AG04450 (cell line): ENCODE data around the gene WDCP. TPM values are rescaled to one million over a fixed set of nuclear protein-coding genes. Genes with fewer than 3 reads are reported as not detected.

Experiments used
- CTCF ChIA-PET: fragments of 300-600, 350-600 bp; formaldehyde crosslinking; extraction: SDS; loops from one replicate; lab custom pipeline; 2022; ENCODE audit warnings: antibody characterized with exemption, inconsistent platforms; lab: Charles Lee
- POLR2A ChIA-PET: fragments of 350-600 bp; formaldehyde crosslinking; extraction: SDS; loops from one replicate; lab custom pipeline; 2021; ENCODE audit warnings: antibody characterized with exemption, inconsistent platforms; lab: Yijun Ruan, JAX
- DNase-seq: peaks from one replicate; pipeline ENCODE4 v3.0.0-alpha.2; 2011; ENCODE audit warnings: low read depth, low spot score
- H3K27ac ChIP-seq: one replicate; pipeline ENCODE4 v1.5.1; 2012; ENCODE audit warnings: low read depth, low read length, control low read depth
- H3K27me3 ChIP-seq: one replicate; pipeline ENCODE4 v1.6.0; 2012; ENCODE audit warnings: low read length; ENCODE audit not compliant: control insufficient read depth, insufficient read depth
- H3K4me3 ChIP-seq: 2 replicates; pipeline ENCODE4 v1.5.1; 2011; ENCODE audit warnings: mild to moderate bottlenecking, low read depth, low read length, control low read depth
- H3K9me3 ChIP-seq: 2 replicates; pipeline ENCODE4 v1.5.1; 2012; ENCODE audit warnings: low read length; ENCODE audit not compliant: control insufficient read depth, insufficient read depth
- polyA plus RNA-seq: library from polyadenylated mRNA; depleted of rRNA; stranded (reverse); fragments of >200 nt; gene quantifications from 2 replicates; pipeline ENCODE4 v1.2.3, GENCODE V29; 2011
- TF ChIP-seq, protein P1 (sequence below): IDR thresholded peaks from 2 replicates; pipeline ENCODE4 v1.5.1; 2011; ENCODE audit warnings: low read depth, low read length, control low read depth, inconsistent platforms

The WDCP gene
- polyA plus RNA-seq, 1 experiment = 16.1 TPM

DNA sequence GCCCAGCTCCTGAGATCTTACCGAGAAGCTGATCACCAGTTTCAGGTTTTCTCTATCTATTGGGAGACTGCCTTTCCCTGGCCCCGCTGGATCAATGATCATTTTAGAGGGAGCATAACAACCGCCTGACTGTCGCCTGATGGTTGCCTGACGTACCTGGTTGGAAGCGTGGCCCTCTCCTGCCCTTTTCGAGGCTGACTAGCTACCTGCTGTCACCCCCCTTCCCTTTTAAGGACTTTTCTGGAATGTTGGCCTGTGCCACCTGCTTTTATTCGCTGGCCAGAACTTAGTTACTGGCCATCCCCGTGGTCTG, 37.9 kb downstream of the WDCP start:
- H3K27me3 ChIP-seq = no peaks in the 10 kb centered on the region
- CTCF ChIA-PET = interaction anchor here (0.6 kb wide), 1 partner anchor 401 kb away, joined by 3 read pairs; no protein-coding TSS in a partner anchor

DNA sequence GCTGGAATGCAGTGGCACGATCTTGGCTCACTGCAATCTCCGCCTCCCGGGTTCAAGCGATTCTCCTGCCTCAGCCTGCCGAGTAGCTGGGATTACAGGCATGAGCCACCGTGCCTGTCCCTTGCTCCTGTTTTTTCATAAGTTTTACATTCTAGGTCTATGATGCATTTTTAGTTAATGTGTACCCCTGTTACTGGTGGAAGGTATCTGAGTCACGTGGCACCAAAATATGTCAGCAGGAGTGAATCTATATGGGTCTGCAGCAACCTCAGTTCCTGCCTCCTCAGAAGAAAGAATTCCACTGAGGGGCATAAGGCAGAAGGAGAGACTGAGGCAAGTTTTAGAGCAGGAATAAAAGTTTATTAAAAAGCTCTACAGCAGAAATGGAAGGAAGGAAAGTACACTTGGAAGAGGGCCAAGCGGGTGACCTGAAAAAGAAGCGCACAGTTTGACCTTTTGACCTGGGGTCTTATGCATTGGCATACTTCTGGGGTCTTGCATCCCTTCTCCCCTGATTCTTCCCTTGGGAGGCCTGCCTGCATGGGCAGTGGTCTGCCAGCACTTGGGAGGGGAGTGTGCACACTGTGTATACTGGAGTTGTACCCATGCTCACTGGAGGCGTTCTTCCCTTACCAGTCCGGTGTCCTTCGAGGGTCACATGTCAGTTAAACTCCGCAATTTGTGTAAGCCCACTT, 38.4 kb downstream of the WDCP start:
- no peak overlapping the region for H3K27ac ChIP-seq
- DNase-seq = no peak
- H3K4me3 ChIP-seq = no peak overlapping the region
- no peaks in the 10 kb centered on the region; the same call in 1 of the 2 replicates for H3K9me3 ChIP-seq
- ChIA-PET POLR2A (no interaction called here), CTCF (interaction anchor here (0.6 kb wide), 1 partner anchor 401 kb away, joined by 3 read pairs; no protein-coding TSS in a partner anchor)
- TF ChIP-seq, protein P1, sequence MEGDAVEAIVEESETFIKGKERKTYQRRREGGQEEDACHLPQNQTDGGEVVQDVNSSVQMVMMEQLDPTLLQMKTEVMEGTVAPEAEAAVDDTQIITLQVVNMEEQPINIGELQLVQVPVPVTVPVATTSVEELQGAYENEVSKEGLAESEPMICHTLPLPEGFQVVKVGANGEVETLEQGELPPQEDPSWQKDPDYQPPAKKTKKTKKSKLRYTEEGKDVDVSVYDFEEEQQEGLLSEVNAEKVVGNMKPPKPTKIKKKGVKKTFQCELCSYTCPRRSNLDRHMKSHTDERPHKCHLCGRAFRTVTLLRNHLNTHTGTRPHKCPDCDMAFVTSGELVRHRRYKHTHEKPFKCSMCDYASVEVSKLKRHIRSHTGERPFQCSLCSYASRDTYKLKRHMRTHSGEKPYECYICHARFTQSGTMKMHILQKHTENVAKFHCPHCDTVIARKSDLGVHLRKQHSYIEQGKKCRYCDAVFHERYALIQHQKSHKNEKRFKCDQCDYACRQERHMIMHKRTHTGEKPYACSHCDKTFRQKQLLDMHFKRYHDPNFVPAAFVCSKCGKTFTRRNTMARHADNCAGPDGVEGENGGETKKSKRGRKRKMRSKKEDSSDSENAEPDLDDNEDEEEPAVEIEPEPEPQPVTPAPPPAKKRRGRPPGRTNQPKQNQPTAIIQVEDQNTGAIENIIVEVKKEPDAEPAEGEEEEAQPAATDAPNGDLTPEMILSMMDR = no peak
- no peaks in the 10 kb centered on the region for H3K27me3 ChIP-seq

More for the DNA sequence above, 37.9 kb downstream of the WDCP start:
- DNase-seq = no peak
- POLR2A ChIA-PET = no interaction called here
- Histone ChIP-seq H3K9me3 (no peaks in the 10 kb centered on the region; the same call in 1 of the 2 replicates), H3K27ac (no peak overlapping the region), H3K4me3 (no peak overlapping the region)
- TF ChIP-seq, protein P1 = no peak

DNA sequence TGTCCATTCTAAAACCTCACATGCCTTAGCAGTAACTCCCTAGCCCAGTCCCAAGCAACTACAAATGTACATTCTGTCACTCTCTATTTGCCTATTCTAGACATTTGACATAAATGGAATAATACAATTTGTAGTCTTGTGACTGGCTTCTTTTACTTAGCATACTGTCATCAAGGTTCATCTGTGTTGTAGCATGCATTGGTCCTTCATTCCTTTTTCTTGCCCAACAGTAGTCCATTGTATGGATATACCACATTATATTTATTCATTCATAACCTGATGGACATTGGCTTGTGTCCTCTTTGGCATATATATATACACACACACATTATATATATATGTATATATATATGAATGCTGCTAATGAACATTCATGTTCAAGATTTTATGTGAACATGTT, 39.5 kb downstream of the WDCP start:
- H3K9me3 ChIP-seq = no peaks in the 10 kb centered on the region; the same call in 1 of the 2 replicates
- CTCF ChIA-PET = interaction anchor here (0.8 kb wide), 1 partner anchor 183 kb away, joined by 3 read pairs; no protein-coding TSS in a partner anchor
- no peak overlapping the region for H3K27ac ChIP-seq
- no peak for DNase-seq
- TF ChIP-seq, protein P1 = no peak
- POLR2A ChIA-PET = no interaction called here
- H3K4me3 ChIP-seq = no peak overlapping the region
- no peaks in the 10 kb centered on the region for H3K27me3 ChIP-seq

DNA sequence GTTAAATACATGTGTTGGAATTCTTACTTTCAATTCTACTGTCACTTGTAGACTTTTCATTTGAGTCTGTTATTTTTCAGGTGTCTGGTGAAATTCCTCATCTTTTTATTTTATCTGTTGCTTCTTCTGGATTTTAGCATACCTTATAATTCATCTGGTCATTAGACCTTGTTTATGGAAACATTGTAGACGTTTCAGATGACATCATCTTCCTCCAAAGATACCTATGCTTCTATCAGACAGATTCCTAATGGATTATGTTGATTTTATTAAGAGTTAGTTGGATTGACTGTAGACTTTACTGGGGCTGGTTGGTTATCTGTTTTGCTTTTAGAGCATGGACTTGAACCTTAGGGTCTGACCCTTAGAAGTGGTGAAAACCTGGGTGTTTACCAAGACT, 52.6 kb downstream of the WDCP start:
- Histone ChIP-seq H3K27me3 (no peaks in the 10 kb centered on the region), H3K9me3 (no peaks in the 10 kb centered on the region), H3K4me3 (no peak overlapping the region), H3K27ac (no peak overlapping the region)
- ChIA-PET POLR2A (no interaction called here), CTCF (interaction anchor here (2.7 kb wide), 1 partner anchor 67 kb away, joined by 7 read pairs; the partner anchor contains the start of gene ATAD2B)
- DNase-seq = no peak
- TF ChIP-seq, protein P1 = no peak

DNA sequence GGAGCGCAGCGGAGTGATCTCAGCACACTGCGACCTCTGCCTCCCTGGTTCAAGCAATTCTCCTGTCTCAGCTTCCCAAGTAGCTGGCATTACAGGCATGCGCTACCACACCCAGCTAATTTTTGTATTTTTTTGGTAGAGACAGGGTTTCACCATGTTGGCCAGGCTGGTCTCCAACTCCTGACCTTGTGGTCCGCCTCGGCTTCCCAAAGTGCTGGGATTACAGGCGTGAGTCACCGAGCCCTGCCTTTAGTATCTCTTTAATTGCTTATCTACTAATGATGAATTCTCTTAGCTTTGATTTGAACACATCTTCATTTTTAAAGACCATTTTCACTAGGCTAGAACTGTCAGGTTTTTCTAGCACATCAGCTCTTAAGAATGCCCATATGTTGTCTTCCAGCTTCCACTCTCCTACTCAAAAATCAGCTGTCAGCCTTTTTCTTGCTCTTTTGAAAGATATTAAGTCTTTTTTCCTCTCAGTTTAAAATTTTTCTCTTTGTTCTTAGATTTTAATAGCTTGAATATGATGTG, 53.4 kb downstream of the WDCP start:
- ChIA-PET POLR2A (interaction anchor here (0.6 to 0.7 kb wide), 3 partner anchors 9 to 66 kb away, joined by 3 to 10 read pairs (median 3); no protein-coding TSS in a partner anchor), CTCF (interaction anchor here (2.7 kb wide), 1 partner anchor 67 kb away, joined by 7 read pairs; the partner anchor contains the start of gene ATAD2B)
- Histone ChIP-seq H3K9me3 (no peaks in the 10 kb centered on the region), H3K4me3 (no peak overlapping the region), H3K27ac (no peak overlapping the region), H3K27me3 (no peaks in the 10 kb centered on the region)
- no peak for DNase-seq
- TF ChIP-seq, protein P1 = no peak
